ENCODE data around the gene ZBED5.

The ZBED5 gene

GRCh38 chr11:10861799-10862198 is 3.9 kb upstream of the ZBED5 start:
- no peak overlapping the region for H3K4me3 ChIP-seq (ENCODE audit: low read depth, low read length)

GRCh38 chr11:10861047-10861446 is 3.2 kb upstream of the ZBED5 start:
- Histone ChIP-seq H3K4me1 (no peaks in the 10 kb centered on the region), H3K4me3 (ENCODE audit: low read depth, low read length) (no peak overlapping the region), H3K36me3 (0 out of 2 replicates have a peak, but pooled peaks cover 1% of the 10 kb centered on the region), H3K9me3 (no peaks in the 10 kb centered on the region), H3K27me3 (no peaks in the 10 kb centered on the region)
- TF ChIP-seq, protein P1, sequence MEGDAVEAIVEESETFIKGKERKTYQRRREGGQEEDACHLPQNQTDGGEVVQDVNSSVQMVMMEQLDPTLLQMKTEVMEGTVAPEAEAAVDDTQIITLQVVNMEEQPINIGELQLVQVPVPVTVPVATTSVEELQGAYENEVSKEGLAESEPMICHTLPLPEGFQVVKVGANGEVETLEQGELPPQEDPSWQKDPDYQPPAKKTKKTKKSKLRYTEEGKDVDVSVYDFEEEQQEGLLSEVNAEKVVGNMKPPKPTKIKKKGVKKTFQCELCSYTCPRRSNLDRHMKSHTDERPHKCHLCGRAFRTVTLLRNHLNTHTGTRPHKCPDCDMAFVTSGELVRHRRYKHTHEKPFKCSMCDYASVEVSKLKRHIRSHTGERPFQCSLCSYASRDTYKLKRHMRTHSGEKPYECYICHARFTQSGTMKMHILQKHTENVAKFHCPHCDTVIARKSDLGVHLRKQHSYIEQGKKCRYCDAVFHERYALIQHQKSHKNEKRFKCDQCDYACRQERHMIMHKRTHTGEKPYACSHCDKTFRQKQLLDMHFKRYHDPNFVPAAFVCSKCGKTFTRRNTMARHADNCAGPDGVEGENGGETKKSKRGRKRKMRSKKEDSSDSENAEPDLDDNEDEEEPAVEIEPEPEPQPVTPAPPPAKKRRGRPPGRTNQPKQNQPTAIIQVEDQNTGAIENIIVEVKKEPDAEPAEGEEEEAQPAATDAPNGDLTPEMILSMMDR (IDR thresholded peaks at IDR 0.05; ENCODE audit: low read depth, low read length) = no peak
- DNase-seq = no peak

More at GRCh38 chr11:10861799-10862198, 3.9 kb upstream of the ZBED5 start:
- TF ChIP-seq, protein P1 (IDR thresholded peaks at IDR 0.05; ENCODE audit: low read depth, low read length) = no peak
- Histone ChIP-seq H3K4me1 (no peaks in the 10 kb centered on the region), H3K27me3 (no peaks in the 10 kb centered on the region), H3K36me3 (no peaks in the 10 kb centered on the region), H3K9me3 (no peaks in the 10 kb centered on the region)
- no peak for DNase-seq

GRCh38 chr11:10858439-10859325 is 829 bp upstream of the ZBED5 start:
- Histone ChIP-seq H3K9me3 (no peaks in the 10 kb centered on the region), H3K36me3 (peaks cover 22% of the 10 kb centered on the region)
- peak; percentile 55 for DNase-seq

DNA sequence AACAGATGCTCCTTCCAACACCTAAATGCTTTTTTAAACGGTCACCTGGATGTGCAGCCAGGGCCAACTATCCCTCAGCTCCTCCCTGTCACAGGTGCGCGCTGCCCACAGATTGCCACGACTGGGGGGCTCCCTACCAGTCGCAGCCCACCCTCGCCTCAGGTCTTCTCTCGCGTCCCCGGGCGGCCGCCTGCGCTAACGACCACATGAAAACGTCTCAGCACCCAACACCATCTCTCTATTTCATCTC is 469 bp downstream of the ZBED5 start:
- TF ChIP-seq, protein P1 (IDR thresholded peaks at IDR 0.05; ENCODE audit: low read depth, low read length) = no peak
- Histone ChIP-seq H3K4me3 (ENCODE audit: low read depth, low read length) (peak overlapping the region; percentile 90), H3K27me3 (no peaks in the 10 kb centered on the region), H3K4me1 (no peaks in the 10 kb centered on the region), H3K36me3 (peaks cover 30% of the 10 kb centered on the region), H3K9me3 (no peaks in the 10 kb centered on the region)
- DNase-seq = no peak

More at GRCh38 chr11:10858439-10859325, 829 bp upstream of the ZBED5 start:
- Histone ChIP-seq H3K4me3 (ENCODE audit: low read depth, low read length) (peak overlapping the region; percentile 90), H3K27me3 (no peaks in the 10 kb centered on the region), H3K4me1 (no peaks in the 10 kb centered on the region)
- TF ChIP-seq, protein P1 (IDR thresholded peaks at IDR 0.05; ENCODE audit: low read depth, low read length) = no peak

GRCh38 chr11:10856689-10857458 is 979 bp downstream of the ZBED5 start:
- Histone ChIP-seq H3K4me1 (no peaks in the 10 kb centered on the region), H3K27me3 (no peaks in the 10 kb centered on the region), H3K36me3 (peaks cover 34% of the 10 kb centered on the region), H3K4me3 (ENCODE audit: low read depth, low read length) (peak overlapping the region; percentile 90), H3K9me3 (no peaks in the 10 kb centered on the region)
- TF ChIP-seq, protein P1 (IDR thresholded peaks at IDR 0.05; ENCODE audit: low read depth, low read length) = no peak
- peak; percentile 29 for DNase-seq

DNA sequence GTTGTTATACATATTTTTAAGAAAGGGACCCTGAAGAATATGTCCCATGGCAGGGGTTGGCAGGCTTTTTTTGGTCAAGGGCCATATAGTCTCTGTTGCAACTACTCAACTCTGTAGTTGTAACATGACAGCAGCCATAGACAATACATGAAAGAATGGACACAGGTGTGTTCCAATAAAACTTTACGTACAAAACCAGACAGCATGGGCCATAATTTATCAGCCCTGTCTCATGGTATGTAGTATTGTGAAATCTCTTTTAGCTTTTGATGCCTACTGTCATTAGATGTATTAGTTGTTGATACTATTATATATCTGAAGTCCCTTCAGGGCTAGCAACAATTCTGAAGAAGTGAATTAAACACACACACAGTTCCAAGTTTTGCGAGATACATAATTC is 2.6 kb downstream of the ZBED5 start:
- Histone ChIP-seq H3K27me3 (no peaks in the 10 kb centered on the region), H3K9me3 (no peaks in the 10 kb centered on the region), H3K4me3 (ENCODE audit: low read depth, low read length) (no peak overlapping the region), H3K36me3 (peaks cover 38% of the 10 kb centered on the region), H3K4me1 (no peaks in the 10 kb centered on the region)
- no peak for DNase-seq
- TF ChIP-seq, protein P1 (IDR thresholded peaks at IDR 0.05; ENCODE audit: low read depth, low read length) = no peak

Measured in BE2C (cell line).